CD4-positive, alpha-beta T cell (primary cell): Measurements from ENCODE around the gene MAST2. TPM values are rescaled to one million over a fixed set of nuclear protein-coding genes. Genes with fewer than 3 reads are reported as not detected.

Experiments
- ATAC-seq: fragments of 200-7000 bp; cut with Tn5 transposase; one replicate; pipeline ENCODE4 v1.10.0; 2022; ENCODE audit warnings: mild to moderate bottlenecking; ENCODE audit not compliant: poor library complexity
- CTCF ChIA-PET: fragments of 350-600 bp; sonication (Branson Sonifier 250); formaldehyde crosslinking; loops from one replicate; lab custom pipeline; 2021; ENCODE audit warnings: antibody characterized with exemption, inconsistent platforms; lab: Charles Lee
- POLR2A ChIA-PET: fragments of 350-600 bp; sonication (Branson Sonifier 250); formaldehyde crosslinking; loops from one replicate; lab custom pipeline; 2021; ENCODE audit warnings: antibody characterized with exemption, inconsistent platforms; lab: Charles Lee
- DNase-seq, 14 experiments: peaks; one replicate each; pipeline ENCODE4 v3.0.0-alpha.2; 2013 to 2020; ENCODE audit warnings: mixed read lengths in 2 of 14
- H3K27ac ChIP-seq, 2 donors: one replicate each; pipeline versions ENCODE4 v1.5.1 to v1.7.0; 2013; ENCODE audit warnings: low read length in 2 of 2, low read depth in 1 of 2, mild to moderate bottlenecking in 1 of 2
- H3K27me3 ChIP-seq, 2 experiments: 1 replicate in 1 of 2; 2 replicates in 1 of 2; pipeline versions ENCODE4 v1.6.1 to v1.7.0; 2013; ENCODE audit warnings: low read length in 2 of 2, control low read depth in 1 of 2, mild to moderate bottlenecking in 1 of 2, moderate library complexity in 1 of 2; ENCODE audit not compliant: insufficient read depth in 2 of 2, control insufficient read depth in 1 of 2
- H3K36me3 ChIP-seq: one replicate; pipeline ENCODE4 v1.6.1; 2013; ENCODE audit warnings: low read length, control low read depth; ENCODE audit not compliant: insufficient read depth
- H3K4me1 ChIP-seq: one replicate; pipeline ENCODE4 v1.6.1; 2013; ENCODE audit warnings: low read length, control low read depth; ENCODE audit not compliant: insufficient read depth
- H3K4me3 ChIP-seq: one replicate; pipeline ENCODE4 v1.5.1; 2013; ENCODE audit warnings: mild to moderate bottlenecking, low read length, moderate library complexity
- H3K9me3 ChIP-seq, 2 experiments: 1 replicate in 1 of 2; 2 replicates in 1 of 2; pipeline versions ENCODE4 v1.6.1 to v1.7.0; 2013; ENCODE audit warnings: low read length in 2 of 2, mild to moderate bottlenecking in 2 of 2, control low read depth in 1 of 2, moderate library complexity in 1 of 2; ENCODE audit not compliant: control insufficient read depth in 1 of 2, insufficient read depth in 1 of 2
- H3K27ac Mint-ChIP-seq: one replicate; pipeline ENCODE4 v1.8.0; 2020; ENCODE audit warnings: mixed read lengths
- H3K27me3 Mint-ChIP-seq: one replicate; pipeline ENCODE4 v1.8.0; 2021; ENCODE audit warnings: mixed read lengths
- H3K36me3 Mint-ChIP-seq: one replicate; pipeline ENCODE4 v1.8.0; 2021; ENCODE audit warnings: low read depth, mixed read lengths
- H3K4me1 Mint-ChIP-seq: one replicate; pipeline ENCODE4 v1.8.0; 2021; ENCODE audit warnings: low read depth, mixed read lengths
- H3K4me3 Mint-ChIP-seq: one replicate; pipeline ENCODE4 v1.8.0; 2020; ENCODE audit warnings: mild to moderate bottlenecking, mixed read lengths
- H3K9me3 Mint-ChIP-seq: one replicate; pipeline ENCODE4 v1.8.0; 2020; ENCODE audit warnings: mixed read lengths
- CTCF ChIP-seq: fragments of 200-600 bp; IDR thresholded peaks from one replicate; pipeline ENCODE4 v1.8.0; 2022; ENCODE audit warnings: antibody characterized with exemption, mild to moderate bottlenecking
- intact Hi-C, 2 experiments: fragments of 100-400 bp; cut with DNase I in 1 of 2; cut with micrococcal nuclease in 1 of 2; formaldehyde crosslinking; loops; one replicate each; pipeline versions ENCODE4 v1.15.1 to v1.9.0; 2023 to 2025; cut with DNase I, micrococcal nuclease
- total RNA-seq, 174 experiments: library from RNA in 2 of 174; stranded (reverse) in 2 of 174; gene quantifications; one replicate each; pipeline ENCODE4 v1.2.3 and lab custom pipeline; 2021 to 2026

Gene MAST2
- total RNA-seq, 2 experiments from 2014 or later = 5.7 to 6.5 TPM

DNA sequence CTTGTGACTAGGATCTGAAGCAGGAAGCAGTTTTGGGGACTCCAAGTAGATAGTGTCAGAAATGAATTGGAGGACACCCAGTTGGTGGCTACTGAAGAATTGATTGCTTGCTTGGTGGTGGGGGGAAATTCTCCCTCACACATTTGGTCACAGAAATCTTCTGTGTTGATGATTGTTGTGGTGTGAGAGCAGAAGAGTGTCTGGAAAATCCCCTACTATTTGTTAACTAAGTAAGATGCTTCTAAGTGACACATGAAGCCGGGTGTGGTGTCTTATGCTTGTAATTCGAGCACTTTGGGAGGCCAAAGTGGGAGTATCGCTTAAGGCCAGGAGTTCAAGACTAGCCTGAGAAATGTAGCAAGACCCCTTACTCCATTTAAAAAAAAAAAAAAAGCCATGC is 30.4 kb upstream of the MAST2 start:
- H3K27me3 ChIP-seq = no peaks in the 10 kb centered on the region
- intact Hi-C loops = no loop called here
- ATAC-seq (no peak), DNase-seq (peak in 1 of 14 experiments; percentile 12)
- no peak for TF ChIP-seq CTCF
- Mint-ChIP-seq H3K4me1 (no peaks in the 10 kb centered on the region), H3K27me3 (no peaks in the 10 kb centered on the region), H3K36me3 (no peaks in the 10 kb centered on the region), H3K27ac (no peak overlapping the region), H3K9me3 (no peaks in the 10 kb centered on the region), H3K4me3 (no peak overlapping the region)
- H3K4me3 ChIP-seq = no peak overlapping the region
- H3K9me3 ChIP-seq = no peaks in the 10 kb centered on the region
- H3K4me1 ChIP-seq = no peaks in the 10 kb centered on the region
- H3K36me3 ChIP-seq = no peaks in the 10 kb centered on the region
- CTCF ChIA-PET = no interaction called here
- H3K27ac ChIP-seq = no peak overlapping the region
- POLR2A ChIA-PET = no interaction called here

GRCh38 chr1:45775794-45776193 is 27.6 kb upstream of the MAST2 start:
- ChIA-PET CTCF (no interaction called here), POLR2A (no interaction called here)

GRCh38 chr1:45785583-45785982 is 17.8 kb upstream of the MAST2 start:
- Histone ChIP-seq H3K27ac (no peak overlapping the region), H3K36me3 (no peaks in the 10 kb centered on the region), H3K27me3 (no peaks in the 10 kb centered on the region), H3K4me1 (peaks cover 21% of the 10 kb centered on the region), H3K9me3 (no peaks in the 10 kb centered on the region), H3K4me3 (peak overlapping the region; percentile 34)
- peak overlapping the region; percentile 55 for H3K4me3 Mint-ChIP-seq
- peak; percentile 93 for ATAC-seq
- H3K27me3 Mint-ChIP-seq = peaks cover 11% of the 10 kb centered on the region
- peaks cover 25% of the 10 kb centered on the region for H3K4me1 Mint-ChIP-seq
- ChIA-PET POLR2A (no interaction called here), CTCF (no interaction called here)
- peak in 9 of 14 experiments; percentile 5 to 74 (median 21) for DNase-seq
- H3K36me3 Mint-ChIP-seq = no peaks in the 10 kb centered on the region
- H3K9me3 Mint-ChIP-seq = no peaks in the 10 kb centered on the region
- H3K27ac Mint-ChIP-seq = no peak overlapping the region
- TF ChIP-seq CTCF = no peak
- intact Hi-C loops = no loop called here

More at GRCh38 chr1:45775794-45776193, 27.6 kb upstream of the MAST2 start:
- no peak overlapping the region for H3K27ac ChIP-seq
- Mint-ChIP-seq H3K9me3 (no peaks in the 10 kb centered on the region), H3K27me3 (no peaks in the 10 kb centered on the region), H3K27ac (no peak overlapping the region), H3K36me3 (no peaks in the 10 kb centered on the region), H3K4me3 (no peak overlapping the region), H3K4me1 (no peaks in the 10 kb centered on the region)
- no peak for TF ChIP-seq CTCF
- H3K4me3 ChIP-seq = no peak overlapping the region
- H3K4me1 ChIP-seq = no peaks in the 10 kb centered on the region
- intact Hi-C loops = no loop called here
- no peaks in the 10 kb centered on the region for H3K27me3 ChIP-seq
- no peaks in the 10 kb centered on the region for H3K36me3 ChIP-seq
- ATAC-seq (no peak), DNase-seq (no peak)
- H3K9me3 ChIP-seq = no peaks in the 10 kb centered on the region
